GM21515 (cell line): Measurements from ENCODE around the gene RCHY1.
"Not testable (repeated sequence)": the region's sequence is repeated elsewhere in the genome, so short reads cannot be mapped to it uniquely, and the experiment has no call there.

Experiments
- ATAC-seq: cut with Tn5 transposase; IDR thresholded peaks from one replicate; pipeline ENCODE4 v1.9.1; 2021; ENCODE audit not compliant: unreplicated experiment

RCHY1 gene

GRCh38 chr4:75519452-75519851, 5.2 kb upstream of the RCHY1 start:
- ATAC-seq, result not testable (repeated sequence)

GRCh38 chr4:75516144-75516543, 1.9 kb upstream of the RCHY1 start:
- no peak for ATAC-seq

DNA sequence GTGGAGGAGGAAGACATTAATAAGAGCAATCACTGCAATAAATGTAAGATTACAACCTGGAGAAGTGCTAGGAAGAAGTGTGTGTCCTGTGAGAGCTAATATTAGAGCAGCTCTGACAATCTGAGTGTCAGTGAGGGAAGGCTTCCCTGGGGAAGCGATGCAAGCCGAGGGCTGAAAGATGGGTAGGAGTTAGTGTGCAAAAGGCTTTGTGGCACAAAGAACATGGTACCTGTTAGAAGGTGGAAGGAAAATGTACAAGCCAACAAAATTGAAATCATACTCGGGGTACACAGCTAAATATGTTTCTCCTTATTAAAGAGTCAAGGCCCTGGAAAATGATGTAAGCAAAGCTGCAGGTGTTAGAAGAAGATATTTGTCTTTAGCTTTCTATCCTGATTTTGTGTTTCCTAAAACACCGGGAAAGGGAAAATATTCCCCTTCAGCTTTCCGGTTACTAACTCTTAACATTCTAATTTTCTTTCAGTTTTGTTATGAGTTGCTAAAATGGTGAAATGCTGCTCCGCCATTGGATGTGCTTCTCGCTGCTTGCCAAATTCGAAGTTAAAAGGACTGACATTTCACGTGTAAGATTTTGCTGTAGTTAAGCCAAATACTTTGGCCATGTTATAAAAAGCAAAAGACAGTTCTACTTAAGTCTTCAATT, 878 bp upstream of the RCHY1 start:
- peak; percentile 2 for ATAC-seq

DNA sequence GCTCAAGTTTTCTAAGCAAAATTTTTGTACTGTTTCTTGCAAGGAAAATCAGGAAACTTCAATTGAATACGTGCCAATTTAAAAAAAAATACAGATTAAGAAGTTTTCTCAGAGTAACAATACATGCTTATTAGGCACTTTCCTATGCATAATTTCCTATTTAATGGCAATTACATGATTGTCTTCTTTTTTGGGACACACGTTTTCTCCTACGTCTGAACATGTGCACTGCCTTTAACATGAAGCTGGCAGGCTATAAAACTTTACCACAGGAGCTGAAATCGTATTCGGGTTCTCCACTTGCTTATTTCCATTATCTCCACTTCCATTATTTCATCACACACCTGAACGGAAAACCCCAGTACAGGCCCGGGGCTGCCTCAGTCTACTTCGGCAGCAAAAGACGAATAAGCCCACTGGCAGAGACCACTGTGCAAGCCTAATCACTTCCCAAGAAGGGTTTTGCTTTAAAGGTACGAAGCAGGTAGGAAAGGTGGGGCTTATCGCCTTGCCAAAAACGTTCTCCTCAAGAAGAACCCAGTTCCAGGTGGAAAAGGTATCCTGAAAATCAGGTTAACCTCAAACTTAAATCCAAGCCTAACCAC, 575 bp downstream of the RCHY1 start:
- no peak for ATAC-seq

DNA sequence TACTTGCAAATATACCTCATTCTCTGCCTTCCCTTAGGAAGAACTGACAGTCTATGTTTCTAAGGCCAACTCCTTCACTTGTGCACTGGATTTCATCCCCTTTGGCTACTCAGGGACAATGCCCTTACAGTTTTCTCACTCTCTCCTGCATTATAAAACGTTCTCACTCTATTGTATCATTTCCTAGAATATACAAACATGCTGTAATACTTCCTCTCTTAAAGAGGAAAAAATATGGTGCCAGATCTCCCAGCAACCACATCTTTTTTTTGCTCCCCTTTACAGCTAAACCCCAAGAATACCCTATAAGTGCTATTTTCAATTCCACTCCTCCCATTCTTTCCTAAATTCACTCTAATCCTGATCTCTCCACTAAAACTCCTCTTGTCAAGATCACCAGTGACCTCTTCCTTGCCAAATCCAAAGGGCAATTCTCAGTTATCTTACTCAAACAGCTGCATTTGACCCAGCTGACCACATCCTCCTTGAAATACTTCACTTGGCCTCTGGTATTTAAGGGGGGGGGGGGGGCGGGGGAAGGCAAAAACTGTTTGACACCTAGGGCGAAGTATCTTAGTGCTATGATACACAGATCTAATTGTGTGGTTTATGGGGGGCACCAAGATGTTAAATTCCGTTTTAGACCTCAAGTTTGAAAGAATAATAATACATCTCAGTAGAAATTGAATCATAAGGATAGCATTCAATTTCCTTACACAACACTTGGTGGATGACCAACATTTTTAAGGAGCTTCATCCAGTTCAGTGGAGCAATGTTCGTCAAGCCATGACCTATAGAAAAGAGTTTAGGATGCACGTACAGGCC, 1.6 kb downstream of the RCHY1 start:
- no peak for ATAC-seq

GRCh38 chr4:75511841-75512240, 2.4 kb downstream of the RCHY1 start:
- no peak for ATAC-seq

- not testable (repeated sequence) for ATAC-seq
These were observed 4.6 kb downstream of the RCHY1 start for GRCh38 chr4:75509592-75509991.

DNA sequence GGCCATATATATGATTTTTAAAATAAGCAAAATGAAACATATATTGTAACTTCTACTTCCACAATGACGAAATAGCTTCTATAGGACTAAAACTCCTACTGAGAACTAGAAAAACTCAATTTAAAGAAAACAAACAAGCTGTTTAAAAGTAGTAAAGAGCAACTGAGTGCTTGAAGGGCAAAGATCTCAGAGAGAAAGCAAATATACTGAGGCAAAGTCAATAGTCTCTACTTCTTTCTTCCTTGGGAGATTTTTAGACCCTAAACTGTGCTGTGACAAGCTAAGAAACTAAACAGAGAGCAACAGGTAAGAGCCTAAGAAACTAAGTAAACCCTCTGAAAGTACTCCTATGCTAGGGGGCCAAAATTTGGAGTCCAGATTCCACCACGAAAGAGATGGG, 8.6 kb downstream of the RCHY1 start:
- no peak for ATAC-seq

DNA sequence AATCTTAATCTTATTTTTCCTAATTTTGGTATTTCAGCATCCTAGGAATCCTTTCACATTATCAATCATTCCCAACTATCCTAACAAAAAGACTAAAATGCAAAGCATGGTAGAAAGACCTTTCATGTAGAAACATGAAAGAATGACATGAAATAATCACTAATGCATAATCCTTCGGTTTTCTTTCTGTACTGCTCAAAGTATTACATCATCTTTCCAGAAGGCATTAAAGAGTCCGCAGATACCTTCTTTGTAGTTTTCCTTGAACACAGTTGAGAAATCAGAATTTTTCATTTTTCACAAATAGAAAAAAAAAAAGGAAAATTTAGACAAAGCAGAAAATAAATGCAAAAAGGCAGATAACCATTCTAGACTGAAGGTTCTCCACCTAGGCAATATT, 11.5 kb downstream of the RCHY1 start:
- no peak for ATAC-seq

GRCh38 chr4:75499900-75500299, 14.3 kb downstream of the RCHY1 start:
- no peak for ATAC-seq

DNA sequence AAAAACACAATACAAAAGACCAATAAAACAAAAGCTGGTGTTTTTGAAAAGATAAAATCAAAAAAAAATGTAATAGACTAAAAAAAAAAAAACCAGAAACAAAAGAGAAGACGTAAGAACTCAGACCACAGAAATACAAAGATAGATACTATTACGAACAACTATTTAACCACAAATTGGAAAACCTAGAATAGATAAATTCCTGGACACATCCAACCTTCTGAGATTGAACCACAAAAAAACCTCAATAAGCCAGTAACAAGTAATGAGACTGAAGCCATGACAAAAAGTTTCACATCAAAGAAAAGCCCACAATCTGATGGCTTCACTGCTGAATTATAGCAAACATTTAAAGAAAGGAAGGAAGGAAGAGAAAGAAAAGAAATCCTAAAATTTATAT, 16.2 kb downstream of the RCHY1 start:
- no peak for ATAC-seq

DNA sequence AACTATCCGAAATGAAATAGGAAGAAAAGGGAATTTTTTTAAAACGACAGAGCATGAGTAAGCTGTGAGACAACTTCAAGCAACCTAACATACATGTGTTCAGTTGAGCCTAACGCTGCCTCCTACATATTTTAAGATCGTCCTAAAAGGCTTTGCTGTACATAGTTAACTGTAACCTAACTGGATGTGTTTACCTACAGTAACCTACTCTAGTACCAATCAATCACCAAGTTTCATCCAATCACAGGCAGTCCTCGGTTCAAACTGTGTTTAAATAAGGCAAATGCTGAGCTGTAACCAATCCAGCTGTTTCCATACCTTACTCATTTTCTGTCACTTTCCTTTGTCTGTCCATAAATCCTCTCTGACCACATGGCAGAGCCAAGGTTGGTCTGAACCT, 17.1 kb downstream of the RCHY1 start:
- no peak for ATAC-seq

- ATAC-seq, result no peak
These were observed 17.8 kb downstream of the RCHY1 start for GRCh38 chr4:75496406-75496805.

DNA sequence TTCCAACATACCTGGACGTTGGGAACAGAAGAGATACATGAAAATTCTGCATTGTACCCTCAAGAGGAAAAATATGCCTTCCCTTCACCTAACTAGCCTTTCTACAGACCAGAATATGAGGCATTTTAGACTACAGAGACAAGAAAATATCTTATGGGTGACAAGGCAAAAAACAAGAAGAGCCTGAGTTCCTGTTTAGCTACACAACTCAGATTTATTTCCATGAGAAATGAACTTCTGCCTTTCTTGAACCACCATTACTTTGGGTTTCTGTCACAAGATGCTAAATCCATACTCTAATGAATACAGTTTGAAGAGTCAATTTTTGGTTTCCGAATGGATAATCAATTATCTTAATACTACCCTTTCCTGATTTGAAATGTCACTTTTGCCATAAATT, 18.7 kb downstream of the RCHY1 start:
- ATAC-seq, result no peak

GRCh38 chr4:75494563-75494962, 19.6 kb downstream of the RCHY1 start:
- ATAC-seq, result no peak

- no peak for ATAC-seq
These were observed 24.0 kb downstream of the RCHY1 start for GRCh38 chr4:75490155-75490554.

GRCh38 chr4:75484190-75484589, 30.0 kb downstream of the RCHY1 start:
- ATAC-seq, result no peak

GRCh38 chr4:75477201-75477600, 37.0 kb downstream of the RCHY1 start:
- ATAC-seq, result no peak

DNA sequence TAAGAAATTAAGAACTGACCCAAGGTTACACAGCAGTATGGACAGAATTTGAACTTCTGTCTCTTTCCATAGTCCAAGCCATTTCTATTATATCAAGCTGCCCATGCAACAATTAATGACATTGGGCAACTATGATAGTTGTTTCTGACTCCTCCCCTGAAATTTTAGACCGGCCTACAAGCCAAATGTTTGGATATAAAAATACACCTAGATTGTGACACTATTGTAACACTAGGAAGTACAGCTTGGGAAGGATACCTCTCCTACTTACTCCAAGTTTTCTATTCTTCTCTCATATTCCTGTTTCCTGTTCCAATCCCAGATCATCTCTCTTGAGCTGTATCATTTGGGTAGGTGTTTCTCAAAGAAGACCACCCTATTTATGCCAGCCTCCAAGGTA, 43.5 kb downstream of the RCHY1 start:
- no peak for ATAC-seq

- ATAC-seq, result no peak
These were observed 44.3 kb downstream of the RCHY1 start for GRCh38 chr4:75469896-75470295.

DNA sequence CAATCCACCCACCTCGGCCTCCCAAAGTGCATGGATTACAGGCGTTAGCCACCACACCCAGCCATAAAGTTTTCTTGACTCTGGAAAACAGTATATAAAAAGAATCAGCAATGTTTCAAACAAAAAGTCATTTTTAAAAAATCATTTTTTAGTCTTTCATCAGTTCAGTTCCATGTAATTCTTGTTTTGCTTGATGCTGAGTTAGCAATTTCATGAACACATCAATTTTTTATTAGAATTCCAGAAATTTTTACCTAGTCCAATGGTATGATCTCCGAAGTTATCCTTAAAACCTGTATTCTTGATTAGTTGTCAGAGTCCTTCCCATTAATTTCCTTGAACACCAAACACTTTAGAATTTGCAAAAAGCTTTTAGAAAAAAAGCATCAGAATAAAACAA, 56.8 kb downstream of the RCHY1 start:
- ATAC-seq, result no peak

- ATAC-seq, result no peak
These were observed 80.1 kb downstream of the RCHY1 start for GRCh38 chr4:75434105-75434504.
